ENCODE measurements around the gene ZNF609. TPM values are rescaled to one million over a fixed set of nuclear protein-coding genes. Genes with fewer than 3 reads are reported as not detected.

The ZNF609 gene
- total and polyA plus RNA-seq, 4 donors: 8.1 to 54.2 (median 22.0) TPM

DNA sequence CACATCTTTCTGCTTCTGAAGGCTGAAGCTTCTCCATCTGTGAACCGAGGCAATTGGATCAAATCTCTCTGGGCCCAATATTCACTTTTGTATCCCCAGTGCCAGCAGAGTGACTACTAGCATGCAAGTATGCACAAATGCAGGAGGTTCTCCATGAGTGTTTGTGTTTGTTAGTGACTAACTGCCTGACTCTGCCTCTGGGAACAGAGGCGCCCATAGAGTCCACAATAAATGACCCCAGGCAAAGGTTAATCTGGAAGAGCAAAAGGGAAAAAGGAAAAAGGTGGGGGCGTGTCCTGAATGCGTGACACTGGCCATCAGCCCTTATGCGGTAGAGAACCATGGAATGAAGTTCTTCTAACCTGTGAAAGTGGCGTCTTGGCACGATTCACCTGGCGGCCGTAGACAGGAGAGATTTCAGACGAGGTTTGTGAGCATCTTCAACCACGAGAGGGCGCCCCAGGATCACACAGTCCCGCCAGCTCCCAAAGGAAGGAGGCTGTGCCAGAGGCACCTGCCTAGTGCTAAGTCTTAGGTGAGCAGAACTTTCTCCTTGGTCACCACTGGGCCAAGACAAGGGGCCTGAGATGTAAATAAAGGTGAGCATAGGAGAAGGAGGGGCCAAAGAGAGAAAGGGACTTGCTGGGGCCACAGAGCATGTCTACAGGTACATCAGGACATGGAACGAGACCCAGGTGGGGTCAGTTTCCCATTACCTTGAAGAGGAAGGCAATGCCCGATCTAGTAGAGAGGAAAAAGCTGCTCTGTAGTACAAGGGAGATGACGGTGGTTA lies 270.8 kb downstream of the ZNF609 start:
- H3K36me3 ChIP-seq (ENCODE audit: control insufficient read depth in 4 of 4, insufficient read depth in 4 of 4, low read length in 4 of 4): no peaks in the 10 kb centered on the region
- TF ChIP-seq, protein P1, sequence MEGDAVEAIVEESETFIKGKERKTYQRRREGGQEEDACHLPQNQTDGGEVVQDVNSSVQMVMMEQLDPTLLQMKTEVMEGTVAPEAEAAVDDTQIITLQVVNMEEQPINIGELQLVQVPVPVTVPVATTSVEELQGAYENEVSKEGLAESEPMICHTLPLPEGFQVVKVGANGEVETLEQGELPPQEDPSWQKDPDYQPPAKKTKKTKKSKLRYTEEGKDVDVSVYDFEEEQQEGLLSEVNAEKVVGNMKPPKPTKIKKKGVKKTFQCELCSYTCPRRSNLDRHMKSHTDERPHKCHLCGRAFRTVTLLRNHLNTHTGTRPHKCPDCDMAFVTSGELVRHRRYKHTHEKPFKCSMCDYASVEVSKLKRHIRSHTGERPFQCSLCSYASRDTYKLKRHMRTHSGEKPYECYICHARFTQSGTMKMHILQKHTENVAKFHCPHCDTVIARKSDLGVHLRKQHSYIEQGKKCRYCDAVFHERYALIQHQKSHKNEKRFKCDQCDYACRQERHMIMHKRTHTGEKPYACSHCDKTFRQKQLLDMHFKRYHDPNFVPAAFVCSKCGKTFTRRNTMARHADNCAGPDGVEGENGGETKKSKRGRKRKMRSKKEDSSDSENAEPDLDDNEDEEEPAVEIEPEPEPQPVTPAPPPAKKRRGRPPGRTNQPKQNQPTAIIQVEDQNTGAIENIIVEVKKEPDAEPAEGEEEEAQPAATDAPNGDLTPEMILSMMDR (IDR thresholded peaks at IDR 0.05; ENCODE audit: control extremely low read depth, extremely low read depth): peak; percentile 87
- DNase-seq (peak; percentile 82 to 86 (median 85)), ATAC-seq (ENCODE audit: insufficient read depth, low FRiP score) (peak; percentile 81)
- H3K4me3 ChIP-seq: no peak overlapping the region
- no peak overlapping the region for H3K27ac ChIP-seq (ENCODE audit: low read depth in 1 of 2, low read length in 1 of 2)
- peaks cover 0 to 3% (median 0%) of the 10 kb centered on the region in 5 donors for H3K4me1 ChIP-seq (ENCODE audit: control insufficient read depth in 5 of 5, insufficient read depth in 5 of 5, low read length in 5 of 5)
- 25 to 35% methylated on average over 16 of the region's 16 CpGs for WGBS, 2 donors
- no peaks in the 10 kb centered on the region for H3K9me3 ChIP-seq (ENCODE audit: control insufficient read depth in 4 of 4, insufficient read depth in 3 of 4, low read length in 3 of 4)
- no peaks in the 10 kb centered on the region for H3K27me3 ChIP-seq (ENCODE audit: control insufficient read depth in 3 of 3, insufficient read depth in 3 of 3, low read length in 2 of 3)
- no peak overlapping the region for H3K9ac ChIP-seq (ENCODE audit: insufficient read depth in 1 of 2, low read length in 2 of 2)

DNA sequence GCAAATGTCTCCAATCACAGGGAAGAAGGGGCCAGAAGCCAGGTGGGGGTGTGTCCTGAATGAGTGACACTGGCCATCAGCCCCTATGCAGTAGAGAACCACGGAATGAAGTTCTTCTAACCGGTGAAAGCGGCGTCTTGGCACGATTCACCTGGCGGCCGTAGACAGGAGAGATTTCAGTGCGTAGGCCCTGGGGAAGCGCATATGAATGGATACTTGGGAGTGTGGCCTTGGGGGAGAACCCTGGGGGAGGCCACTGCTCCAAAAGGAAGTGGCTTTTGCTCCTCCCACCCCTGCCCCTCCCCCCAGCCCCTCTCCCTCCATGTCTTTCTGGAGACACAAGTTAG lies 271.4 kb downstream of the ZNF609 start:
- DNase-seq: no peak
- Histone ChIP-seq H3K36me3 (ENCODE audit: control insufficient read depth in 4 of 4, insufficient read depth in 4 of 4, low read length in 4 of 4) (no peaks in the 10 kb centered on the region), H3K9me3 (ENCODE audit: control insufficient read depth in 4 of 4, insufficient read depth in 3 of 4, low read length in 3 of 4) (no peaks in the 10 kb centered on the region), H3K4me1 (ENCODE audit: control insufficient read depth in 5 of 5, insufficient read depth in 5 of 5, low read length in 5 of 5) (peaks cover 0 to 3% (median 0%) of the 10 kb centered on the region in 5 donors), H3K4me3 (no peak overlapping the region), H3K9ac (ENCODE audit: insufficient read depth in 1 of 2, low read length in 2 of 2) (no peak overlapping the region), H3K27me3 (ENCODE audit: control insufficient read depth in 3 of 3, insufficient read depth in 3 of 3, low read length in 2 of 3) (no peaks in the 10 kb centered on the region), H3K27ac (ENCODE audit: low read depth in 1 of 2, low read length in 1 of 2) (no peak overlapping the region)
- no peak for ATAC-seq (ENCODE audit: insufficient read depth, low FRiP score)
- TF ChIP-seq, protein P1 (IDR thresholded peaks at IDR 0.05; ENCODE audit: control extremely low read depth, extremely low read depth): no peak
- 58 to 74% methylated on average over 9 of the region's 9 CpGs for WGBS, 2 donors

DNA sequence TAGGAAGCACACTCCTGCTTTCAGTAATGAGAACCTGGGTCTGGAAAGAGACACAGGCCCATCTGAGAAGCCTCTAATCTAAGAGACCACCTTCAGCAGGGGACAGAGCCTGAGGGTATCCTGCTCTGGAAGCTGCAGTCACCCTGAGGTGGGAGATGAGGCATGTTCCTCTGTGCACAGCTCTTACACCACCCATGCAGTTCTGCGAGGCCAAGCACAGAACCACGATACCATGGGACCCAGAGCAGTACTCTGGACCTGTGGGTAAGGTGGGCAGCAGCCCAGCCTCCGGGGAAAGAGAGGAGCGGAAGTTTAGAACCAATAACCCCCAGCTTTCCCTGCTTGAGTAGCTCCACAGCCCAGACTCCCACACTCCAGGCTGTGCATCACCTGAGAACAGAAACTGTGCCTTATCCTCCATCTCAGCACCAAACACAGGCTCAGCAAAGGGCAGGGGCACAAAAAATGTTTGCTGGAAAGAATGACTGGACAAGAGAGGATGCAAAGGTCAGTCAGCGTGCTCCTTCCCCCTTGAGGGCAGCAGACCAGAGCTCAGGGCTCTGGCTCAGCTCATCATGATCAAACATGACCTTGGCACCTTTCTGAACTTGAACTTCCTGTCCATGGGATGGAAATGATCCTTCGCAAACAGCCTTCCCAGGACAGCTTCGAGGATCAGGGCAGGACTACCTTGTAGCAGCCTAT lies 271.9 kb downstream of the ZNF609 start:
- no peaks in the 10 kb centered on the region for H3K36me3 ChIP-seq (ENCODE audit: control insufficient read depth in 4 of 4, insufficient read depth in 4 of 4, low read length in 4 of 4)
- no peaks in the 10 kb centered on the region for H3K9me3 ChIP-seq (ENCODE audit: control insufficient read depth in 4 of 4, insufficient read depth in 3 of 4, low read length in 3 of 4)
- DNase-seq: no peak
- no peak overlapping the region for H3K4me3 ChIP-seq
- H3K27me3 ChIP-seq (ENCODE audit: control insufficient read depth in 3 of 3, insufficient read depth in 3 of 3, low read length in 2 of 3): no peaks in the 10 kb centered on the region
- H3K4me1 ChIP-seq (ENCODE audit: control insufficient read depth in 5 of 5, insufficient read depth in 5 of 5, low read length in 5 of 5): peaks cover 0 to 3% (median 0%) of the 10 kb centered on the region in 5 donors
- no peak overlapping the region for H3K9ac ChIP-seq (ENCODE audit: insufficient read depth in 1 of 2, low read length in 2 of 2)
- TF ChIP-seq, protein P1 (IDR thresholded peaks at IDR 0.05; ENCODE audit: control extremely low read depth, extremely low read depth): no peak
- ATAC-seq (ENCODE audit: insufficient read depth, low FRiP score): no peak
- no peak overlapping the region for H3K27ac ChIP-seq (ENCODE audit: low read depth in 1 of 2, low read length in 1 of 2)
- WGBS, 2 donors: 77 to 81% methylated on average over 7 of the region's 7 CpGs

Small RNAs within 50 kb of the gene (small RNA-seq; reads per million reads assigned to genes)
- gene AC100830.2 (ENCODE audit: low replicate concordance) (not detected), gene RF00019 (ENCODE audit: low replicate concordance) (not detected), gene RNU6-549P (ENCODE audit: low replicate concordance) (not detected)

Other genes with a start within 250 kb of the ZNF609 start
- gene CSNK1G1, start 104.4 kb upstream of the ZNF609 start, total RNA-seq: 10 to 100 TPM; 20.4 to 50.4 TPM
- gene CSNK1G1, start 104.4 kb upstream of the ZNF609 start, polyA plus RNA-seq: 1 to 10 TPM; 3.0 to 5.4 TPM
- 1 to 10 TPM; 3.5 to 4.7 TPM for gene PCLAF, start 79.1 kb upstream of the ZNF609 start, total RNA-seq
- 10 to 100 TPM in 1 of 2 donors, 1 to 10 TPM in 1; 7.3 to 36.2 TPM for gene PCLAF, start 79.1 kb upstream of the ZNF609 start, polyA plus RNA-seq
- gene TRIP4, start 72.7 kb upstream of the ZNF609 start, total RNA-seq: 10 to 100 TPM; 22.6 to 23.6 TPM
- gene TRIP4, start 72.7 kb upstream of the ZNF609 start, polyA plus RNA-seq: 10 to 100 TPM; 17.0 to 23.4 TPM